ENCODE measurements around the gene TBC1D8. TPM values are rescaled to one million over a fixed set of nuclear protein-coding genes. Genes with fewer than 3 reads are reported as not detected.

TBC1D8 gene
- total and polyA plus RNA-seq, 3 donors from 2014 or later: 62.2 to 125 (median 90.1) TPM

GRCh38 chr2:101151859-101152271 lies 683 bp upstream of the TBC1D8 start:
- TF ChIP-seq, protein P1, sequence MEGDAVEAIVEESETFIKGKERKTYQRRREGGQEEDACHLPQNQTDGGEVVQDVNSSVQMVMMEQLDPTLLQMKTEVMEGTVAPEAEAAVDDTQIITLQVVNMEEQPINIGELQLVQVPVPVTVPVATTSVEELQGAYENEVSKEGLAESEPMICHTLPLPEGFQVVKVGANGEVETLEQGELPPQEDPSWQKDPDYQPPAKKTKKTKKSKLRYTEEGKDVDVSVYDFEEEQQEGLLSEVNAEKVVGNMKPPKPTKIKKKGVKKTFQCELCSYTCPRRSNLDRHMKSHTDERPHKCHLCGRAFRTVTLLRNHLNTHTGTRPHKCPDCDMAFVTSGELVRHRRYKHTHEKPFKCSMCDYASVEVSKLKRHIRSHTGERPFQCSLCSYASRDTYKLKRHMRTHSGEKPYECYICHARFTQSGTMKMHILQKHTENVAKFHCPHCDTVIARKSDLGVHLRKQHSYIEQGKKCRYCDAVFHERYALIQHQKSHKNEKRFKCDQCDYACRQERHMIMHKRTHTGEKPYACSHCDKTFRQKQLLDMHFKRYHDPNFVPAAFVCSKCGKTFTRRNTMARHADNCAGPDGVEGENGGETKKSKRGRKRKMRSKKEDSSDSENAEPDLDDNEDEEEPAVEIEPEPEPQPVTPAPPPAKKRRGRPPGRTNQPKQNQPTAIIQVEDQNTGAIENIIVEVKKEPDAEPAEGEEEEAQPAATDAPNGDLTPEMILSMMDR (IDR thresholded peaks at IDR 0.05): no peak
- TF ChIP-seq POLR2A (IDR thresholded peaks at IDR 0.05): no peak
- WGBS, 2 donors: 0 to 1% methylated on average over 14 of the region's 14 CpGs
- Histone ChIP-seq H3K4me1 (peaks cover 28% of the 10 kb centered on the region), H3K9me3 (no peaks in the 10 kb centered on the region), H3K27me3 (no peaks in the 10 kb centered on the region), H3K4me3 (peak overlapping the region; percentile 72 to 73), H3K36me3 (ENCODE audit: low read depth, missing control alignments) (no peaks in the 10 kb centered on the region), H3K27ac (peak overlapping the region; percentile 31 to 81)
- intact Hi-C loops (cut with DNase I; ENCODE audit: low total_unique reads): loop anchor here (10.0 kb wide), 1 partner anchor 117 kb away; no protein-coding TSS in a partner anchor
- peak; percentile 44 for DNase-seq

DNA sequence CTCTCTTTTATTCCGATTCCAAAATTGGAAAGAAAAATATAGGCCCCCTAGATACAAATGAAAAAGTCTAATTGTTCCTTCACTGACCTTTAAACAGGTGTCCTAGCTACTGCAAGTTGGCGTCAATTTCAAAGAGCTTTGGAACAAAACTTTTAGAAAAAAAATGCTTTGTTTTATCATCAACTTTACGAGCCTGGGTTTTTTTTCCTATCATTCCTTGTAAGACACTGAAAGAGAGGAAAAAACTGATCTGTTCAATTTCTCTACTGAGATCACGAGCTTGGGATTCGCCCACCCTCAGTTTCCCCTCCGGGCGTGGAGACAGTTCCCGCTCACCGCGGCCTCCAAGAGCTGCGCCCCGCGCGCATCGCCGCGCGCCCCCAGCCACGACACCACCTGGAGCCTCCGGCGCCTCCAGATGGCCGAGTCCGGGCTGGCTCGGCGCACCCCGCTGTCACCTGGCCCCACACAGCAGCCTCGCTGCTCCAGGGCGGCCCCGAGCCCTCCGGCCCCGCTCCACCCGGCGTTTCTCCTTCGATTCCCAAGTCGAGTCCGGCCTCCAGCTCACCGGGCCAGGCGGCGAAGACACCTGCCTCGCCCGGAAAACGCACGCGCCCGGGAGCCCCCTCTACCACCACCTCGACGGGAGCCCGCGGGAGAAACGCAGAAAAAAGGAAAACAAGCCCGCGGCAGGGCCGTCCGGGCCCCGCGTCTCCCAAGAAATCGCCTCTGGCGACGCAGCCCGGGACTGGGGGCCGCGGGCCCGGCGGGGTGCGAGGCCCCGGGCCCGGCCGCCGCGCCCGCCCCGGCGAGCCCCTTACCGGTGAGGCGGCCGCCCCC lies 656 bp downstream of the TBC1D8 start:
- Histone ChIP-seq H3K27me3 (no peaks in the 10 kb centered on the region), H3K9me3 (no peaks in the 10 kb centered on the region), H3K4me3 (peak overlapping the region; percentile 72 to 73), H3K4me1 (peaks cover 28% of the 10 kb centered on the region), H3K27ac (peak overlapping the region; percentile 47 to 83), H3K36me3 (ENCODE audit: low read depth, missing control alignments) (no peaks in the 10 kb centered on the region)
- 2% methylated on average over 23 to 70 of the region's 76 CpGs for WGBS, 2 donors
- intact Hi-C loops (cut with DNase I; ENCODE audit: low total_unique reads): loop anchor here (10.0 kb wide), 1 partner anchor 116 kb away; no protein-coding TSS in a partner anchor
- DNase-seq: peak; percentile 41
- TF ChIP-seq POLR2A (IDR thresholded peaks at IDR 0.05): no peak

DNA sequence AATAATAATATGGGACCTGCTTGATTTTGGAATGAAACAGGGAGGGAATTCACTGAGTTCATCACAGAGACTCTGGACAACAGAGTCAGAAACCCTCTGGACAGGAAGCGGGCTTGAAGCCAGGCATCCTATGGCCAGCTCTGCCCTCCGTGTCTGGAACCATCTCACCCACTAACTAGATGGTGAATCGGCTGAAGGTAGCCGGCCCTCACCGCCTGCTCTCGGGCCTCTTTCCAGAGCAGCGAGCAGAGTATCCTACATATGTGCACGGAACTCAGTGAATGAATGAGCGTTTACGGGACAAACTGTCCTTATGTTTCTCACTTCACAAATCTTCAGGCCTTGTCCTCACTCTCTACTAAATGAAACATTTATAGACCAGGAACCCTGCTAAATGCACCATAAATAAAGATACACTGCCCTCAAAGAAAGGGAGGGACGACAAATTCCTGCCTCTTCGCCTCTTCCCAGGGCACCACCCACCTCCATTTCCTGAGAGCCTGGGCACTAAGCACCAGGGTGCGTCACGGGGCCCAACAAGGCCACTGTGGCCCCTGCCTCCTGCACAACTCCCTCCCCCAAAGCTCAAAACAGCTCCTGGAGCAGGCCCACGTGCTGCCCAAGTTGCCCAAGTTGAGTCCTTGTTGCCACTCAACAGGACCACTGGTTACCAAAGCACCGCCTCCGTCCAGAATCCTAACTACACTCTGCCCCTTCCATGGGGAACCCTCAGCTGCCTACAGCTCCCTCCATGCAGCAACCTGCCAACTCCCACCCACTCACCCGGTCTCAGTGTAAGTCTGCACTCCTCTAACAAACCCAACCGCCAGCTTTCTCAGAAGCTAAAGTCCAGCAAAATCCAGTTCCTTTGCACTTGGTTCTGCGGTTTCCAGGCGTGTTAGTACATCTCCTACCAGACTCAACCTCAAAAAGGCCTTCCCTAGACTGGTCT lies 1.7 kb downstream of the TBC1D8 start:
- no peak for TF ChIP-seq POLR2A (IDR thresholded peaks at IDR 0.05)
- TF ChIP-seq, protein P1 (IDR thresholded peaks at IDR 0.05): no peak
- 45 to 56% methylated on average over 21 of the region's 21 CpGs for WGBS, 2 donors
- DNase-seq: peak; percentile 30

GRCh38 chr2:101148777-101149176 lies 2.4 kb downstream of the TBC1D8 start:
- DNase-seq: no peak
- Histone ChIP-seq H3K27me3 (no peaks in the 10 kb centered on the region), H3K9me3 (no peaks in the 10 kb centered on the region), H3K4me3 (no peak overlapping the region), H3K27ac (no peak overlapping the region), H3K36me3 (ENCODE audit: low read depth, missing control alignments) (no peaks in the 10 kb centered on the region), H3K4me1 (peaks cover 31% of the 10 kb centered on the region)
- TF ChIP-seq, protein P1 (IDR thresholded peaks at IDR 0.05): no peak
- no peak for TF ChIP-seq POLR2A (IDR thresholded peaks at IDR 0.05)
- WGBS, 2 donors: 76 to 78% methylated on average over 5 of the region's 5 CpGs
- intact Hi-C loops (cut with DNase I; ENCODE audit: low total_unique reads): no loop called here

More for the DNA sequence above, 1.7 kb downstream of the TBC1D8 start:
- no peaks in the 10 kb centered on the region for H3K9me3 ChIP-seq
- no peaks in the 10 kb centered on the region for H3K36me3 ChIP-seq (ENCODE audit: low read depth, missing control alignments)
- H3K4me3 ChIP-seq: peak overlapping the region; percentile 72 to 73
- H3K27ac ChIP-seq: peak overlapping the region in 1 of 2 donors; percentile 83
- H3K27me3 ChIP-seq: no peaks in the 10 kb centered on the region
- H3K4me1 ChIP-seq: peaks cover 33% of the 10 kb centered on the region
- intact Hi-C loops (cut with DNase I; ENCODE audit: low total_unique reads): loop anchor here (10.0 kb wide), 1 partner anchor 115 kb away; no protein-coding TSS in a partner anchor

DNA sequence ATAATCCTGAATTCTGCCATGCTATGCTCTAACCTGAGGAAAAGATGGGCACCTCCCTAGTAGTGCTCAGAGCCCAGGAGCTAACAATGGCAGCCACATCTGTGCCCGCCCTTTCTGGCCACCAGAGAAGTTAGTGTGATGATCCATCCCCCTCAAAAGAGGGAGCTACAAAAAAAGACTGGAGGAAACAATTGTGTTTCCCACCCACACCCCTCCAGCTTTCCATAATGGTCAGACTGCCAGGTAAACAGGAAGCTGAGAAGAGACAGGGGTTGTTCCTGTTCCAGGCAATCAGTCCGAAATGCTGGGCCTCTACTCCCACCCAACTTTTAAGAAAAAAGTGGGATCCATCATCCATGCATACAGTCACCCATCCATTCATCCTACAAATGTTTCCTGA lies 3.2 kb downstream of the TBC1D8 start:
- DNase-seq: no peak
- H3K9me3 ChIP-seq: no peaks in the 10 kb centered on the region
- WGBS, 2 donors: 65 to 96% methylated on average over 2 of the region's 2 CpGs
- no peak for TF ChIP-seq POLR2A (IDR thresholded peaks at IDR 0.05)
- TF ChIP-seq, protein P1 (IDR thresholded peaks at IDR 0.05): no peak
- H3K4me3 ChIP-seq: no peak overlapping the region
- peaks cover 23% of the 10 kb centered on the region for H3K4me1 ChIP-seq
- intact Hi-C loops (cut with DNase I; ENCODE audit: low total_unique reads): no loop called here
- H3K27me3 ChIP-seq: no peaks in the 10 kb centered on the region
- no peak overlapping the region for H3K27ac ChIP-seq
- no peaks in the 10 kb centered on the region for H3K36me3 ChIP-seq (ENCODE audit: low read depth, missing control alignments)

All from testis (tissue), 3 donors.